Measurements from ENCODE around the gene CELA2A. TPM values are rescaled to one million over a fixed set of nuclear protein-coding genes. Genes with fewer than 3 reads are reported as not detected.

The CELA2A gene
- total RNA-seq, 1 experiment from 2014 or later = not detected

DNA sequence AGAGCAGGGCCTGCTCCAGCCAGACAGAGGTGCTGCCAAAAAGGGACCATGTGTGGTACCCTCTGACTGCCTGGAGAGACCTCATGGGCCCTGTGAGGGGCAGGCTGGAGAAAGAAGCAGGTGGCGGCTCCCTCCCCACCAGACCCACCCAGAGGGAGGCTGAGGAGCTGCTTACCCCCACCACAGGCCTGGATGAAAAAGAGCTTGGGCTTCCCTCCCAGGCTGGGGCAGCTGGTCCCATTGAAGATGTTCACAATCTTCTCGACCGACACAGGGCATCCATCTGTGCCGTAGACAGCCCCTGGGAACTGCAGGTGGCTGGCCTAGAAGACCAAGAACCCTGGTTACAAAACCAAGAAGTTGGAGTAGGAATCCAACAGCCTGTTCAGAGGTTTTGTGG, 47.9 kb downstream of the CELA2A start:
- Histone ChIP-seq H4K20me1 (ENCODE audit: insufficient read depth) (no peaks in the 10 kb centered on the region), H3K79me2 (ENCODE audit: low read depth) (no peaks in the 10 kb centered on the region), H3K36me3 (ENCODE audit: low read depth) (no peaks in the 10 kb centered on the region), H3K27me3 (ENCODE audit: insufficient read depth, low read depth) (no peaks in the 10 kb centered on the region), H3K4me3 (no peak overlapping the region), H2AFZ (no peak overlapping the region), H3K9me2 (ENCODE audit: insufficient read depth) (no peaks in the 10 kb centered on the region), H3K27ac (no peak overlapping the region), H3K9me3 (ENCODE audit: insufficient read depth, low read depth) (no peaks in the 10 kb centered on the region), H3F3A (ENCODE audit: insufficient read depth, low read depth) (no peaks in the 10 kb centered on the region), H3K4me1 (replicated peaks; ENCODE audit: insufficient read depth) (no peaks in the 10 kb centered on the region), H3K4me2 (no peak overlapping the region)
- BruUV-seq (replicated peaks) = no TSS peak
- POLR2A ChIA-PET (ENCODE audit: unreplicated experiment) = no interaction called here
- DNase-seq = no peak
- TF ChIP-seq EZH2 (IDR thresholded peaks at IDR 0.05; ENCODE audit: low read depth) = no peak
- TF ChIP-seq, protein P1, sequence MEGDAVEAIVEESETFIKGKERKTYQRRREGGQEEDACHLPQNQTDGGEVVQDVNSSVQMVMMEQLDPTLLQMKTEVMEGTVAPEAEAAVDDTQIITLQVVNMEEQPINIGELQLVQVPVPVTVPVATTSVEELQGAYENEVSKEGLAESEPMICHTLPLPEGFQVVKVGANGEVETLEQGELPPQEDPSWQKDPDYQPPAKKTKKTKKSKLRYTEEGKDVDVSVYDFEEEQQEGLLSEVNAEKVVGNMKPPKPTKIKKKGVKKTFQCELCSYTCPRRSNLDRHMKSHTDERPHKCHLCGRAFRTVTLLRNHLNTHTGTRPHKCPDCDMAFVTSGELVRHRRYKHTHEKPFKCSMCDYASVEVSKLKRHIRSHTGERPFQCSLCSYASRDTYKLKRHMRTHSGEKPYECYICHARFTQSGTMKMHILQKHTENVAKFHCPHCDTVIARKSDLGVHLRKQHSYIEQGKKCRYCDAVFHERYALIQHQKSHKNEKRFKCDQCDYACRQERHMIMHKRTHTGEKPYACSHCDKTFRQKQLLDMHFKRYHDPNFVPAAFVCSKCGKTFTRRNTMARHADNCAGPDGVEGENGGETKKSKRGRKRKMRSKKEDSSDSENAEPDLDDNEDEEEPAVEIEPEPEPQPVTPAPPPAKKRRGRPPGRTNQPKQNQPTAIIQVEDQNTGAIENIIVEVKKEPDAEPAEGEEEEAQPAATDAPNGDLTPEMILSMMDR (conservative IDR thresholded peaks at IDR 0.05) = no peak
- intact Hi-C loops (cut with micrococcal nuclease; ENCODE audit: unreplicated experiment) = loop anchor here (10.0 kb wide), 1 partner anchor 70 kb away; the partner anchor contains the start of gene CTRC
- CTCF ChIA-PET = no interaction called here

DNA sequence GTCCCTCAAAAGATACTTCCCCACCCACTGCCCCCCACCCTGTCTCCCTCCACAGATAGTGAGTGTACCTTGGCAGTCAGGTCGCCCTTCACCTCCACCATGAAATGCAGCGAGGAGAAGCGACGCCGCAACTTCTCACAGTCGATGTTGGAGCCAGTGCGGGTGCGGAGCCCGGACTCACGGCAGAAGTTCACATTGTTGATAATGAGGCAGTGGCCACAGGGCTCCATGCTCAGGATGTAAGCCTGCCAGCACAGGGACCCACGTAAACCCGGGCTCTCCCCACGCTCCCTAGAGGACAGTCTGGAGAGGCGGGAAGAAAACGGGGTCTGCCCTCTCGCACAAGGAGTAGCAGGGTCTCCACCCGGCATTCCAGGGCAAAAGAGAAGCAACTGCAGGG, 50.3 kb downstream of the CELA2A start:
- no peaks in the 10 kb centered on the region for H3K9me2 ChIP-seq (ENCODE audit: insufficient read depth)
- H2AFZ ChIP-seq = no peak overlapping the region
- H3K36me3 ChIP-seq (ENCODE audit: low read depth) = no peaks in the 10 kb centered on the region
- no peaks in the 10 kb centered on the region for H3K4me1 ChIP-seq (replicated peaks; ENCODE audit: insufficient read depth)
- POLR2A ChIA-PET (ENCODE audit: unreplicated experiment) = no interaction called here
- no peaks in the 10 kb centered on the region for H4K20me1 ChIP-seq (ENCODE audit: insufficient read depth)
- no peaks in the 10 kb centered on the region for H3K27me3 ChIP-seq (ENCODE audit: insufficient read depth, low read depth)
- TF ChIP-seq, protein P1 (conservative IDR thresholded peaks at IDR 0.05) = no peak
- TF ChIP-seq EZH2 (IDR thresholded peaks at IDR 0.05; ENCODE audit: low read depth) = no peak
- no peaks in the 10 kb centered on the region for H3K9me3 ChIP-seq (ENCODE audit: insufficient read depth, low read depth)
- no peak for DNase-seq
- no peak overlapping the region for H3K4me3 ChIP-seq
- BruUV-seq (replicated peaks) = no TSS peak
- CTCF ChIA-PET = no interaction called here
- intact Hi-C loops (cut with micrococcal nuclease; ENCODE audit: unreplicated experiment) = loop anchor here (10.0 kb wide), 1 partner anchor 72 kb away; the partner anchor contains the start of gene CTRC
- no peaks in the 10 kb centered on the region for H3F3A ChIP-seq (ENCODE audit: insufficient read depth, low read depth)
- no peak overlapping the region for H3K4me2 ChIP-seq
- H3K79me2 ChIP-seq (ENCODE audit: low read depth) = no peaks in the 10 kb centered on the region
- H3K27ac ChIP-seq = no peak overlapping the region

DNA sequence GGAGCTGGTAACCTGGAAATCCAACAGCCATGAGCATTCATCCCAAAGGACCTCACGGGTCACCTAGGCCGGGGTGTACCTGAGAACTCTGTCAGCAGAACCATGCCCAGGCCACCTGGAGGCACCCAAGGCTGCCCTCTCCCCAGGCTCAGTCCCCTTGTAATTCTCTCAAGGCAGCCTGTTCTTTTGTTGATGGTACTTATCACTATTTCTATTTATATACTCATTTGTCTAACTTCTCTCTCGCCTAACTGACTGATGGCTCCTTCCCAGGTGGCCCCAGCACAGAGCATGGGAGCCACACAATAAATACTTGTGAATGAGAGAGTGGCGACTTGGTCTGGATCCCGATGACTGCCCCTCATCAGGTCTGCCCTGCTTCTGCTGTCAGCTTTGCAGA, 50.7 kb downstream of the CELA2A start:
- no peaks in the 10 kb centered on the region for H3F3A ChIP-seq (ENCODE audit: insufficient read depth, low read depth)
- BruUV-seq (replicated peaks) = no TSS peak
- H4K20me1 ChIP-seq (ENCODE audit: insufficient read depth) = no peaks in the 10 kb centered on the region
- no peaks in the 10 kb centered on the region for H3K9me3 ChIP-seq (ENCODE audit: insufficient read depth, low read depth)
- H2AFZ ChIP-seq = no peak overlapping the region
- no peaks in the 10 kb centered on the region for H3K27me3 ChIP-seq (ENCODE audit: insufficient read depth, low read depth)
- TF ChIP-seq EZH2 (IDR thresholded peaks at IDR 0.05; ENCODE audit: low read depth) = no peak
- TF ChIP-seq, protein P1 (conservative IDR thresholded peaks at IDR 0.05) = no peak
- H3K79me2 ChIP-seq (ENCODE audit: low read depth) = no peaks in the 10 kb centered on the region
- ChIA-PET CTCF (no interaction called here), POLR2A (ENCODE audit: unreplicated experiment) (no interaction called here)
- H3K36me3 ChIP-seq (ENCODE audit: low read depth) = no peaks in the 10 kb centered on the region
- no peak for DNase-seq
- H3K4me1 ChIP-seq (replicated peaks; ENCODE audit: insufficient read depth) = no peaks in the 10 kb centered on the region
- H3K4me3 ChIP-seq = no peak overlapping the region
- H3K27ac ChIP-seq = no peak overlapping the region
- no peaks in the 10 kb centered on the region for H3K9me2 ChIP-seq (ENCODE audit: insufficient read depth)
- H3K4me2 ChIP-seq = no peak overlapping the region
- intact Hi-C loops (cut with micrococcal nuclease; ENCODE audit: unreplicated experiment) = loop anchor here (10.0 kb wide), 1 partner anchor 72 kb away; the partner anchor contains the start of gene CTRC

All from PC-9 (cell line).